SIG-M5 (cell line): Measurements from ENCODE around the gene ACTL10.

Experiments
- DNase-seq: peaks from one replicate; lab custom pipeline; 2025; lab: John Stamatoyannopoulos, UW

ACTL10 gene

GRCh38 chr20:33664085-33664761 is 2.5 kb upstream of the ACTL10 start:
- no peak for DNase-seq

- no peak for DNase-seq
These were observed 2.0 kb upstream of the ACTL10 start for GRCh38 chr20:33664762-33665144.

GRCh38 chr20:33667245-33667675 is 517 bp downstream of the ACTL10 start:
- DNase-seq, result no peak

- no peak for DNase-seq
These were observed 1.1 kb downstream of the ACTL10 start for GRCh38 chr20:33667676-33668465.

- no peak for DNase-seq
These were observed 1.9 kb downstream of the ACTL10 start for GRCh38 chr20:33668466-33669155.

- DNase-seq, result no peak
These were observed 2.5 kb downstream of the ACTL10 start for GRCh38 chr20:33669224-33669623.

- no peak for DNase-seq
These were observed 3.3 kb downstream of the ACTL10 start for GRCh38 chr20:33669873-33670640.

GRCh38 chr20:33670715-33671499 is 4.2 kb downstream of the ACTL10 start:
- no peak for DNase-seq

- no peak for DNase-seq
These were observed 5.0 kb downstream of the ACTL10 start for GRCh38 chr20:33671573-33672288.

- no peak for DNase-seq
These were observed 5.8 kb downstream of the ACTL10 start for GRCh38 chr20:33672426-33673113.

GRCh38 chr20:33673114-33673409 is 6.3 kb downstream of the ACTL10 start:
- DNase-seq, result no peak

- DNase-seq, result no peak
These were observed 6.9 kb downstream of the ACTL10 start for GRCh38 chr20:33673410-33674293.

GRCh38 chr20:33674294-33675135 is 7.8 kb downstream of the ACTL10 start, which contains the start of gene NECAB3:
Gene NECAB3 (minus strand): TSS chr20:33674428. CDS start chr20:33674352, 76 bp downstream.
- no peak for DNase-seq

- DNase-seq, result no peak
These were observed 8.6 kb downstream of the ACTL10 start for GRCh38 chr20:33675136-33675959.

GRCh38 chr20:33676121-33676520 is 9.4 kb downstream of the ACTL10 start:
- no peak for DNase-seq

- DNase-seq, result no peak
These were observed 10.2 kb downstream of the ACTL10 start for GRCh38 chr20:33676652-33677645.
